HEK293 (cell line): Measurements from ENCODE around the gene GRID2.

Experiments used
- CTCF ChIA-PET: fragments of 350-600 bp; formaldehyde crosslinking; extraction: SDS; loops from one replicate; lab custom pipeline; 2021; ENCODE audit warnings: antibody characterized with exemption; lab: Yijun Ruan, JAX
- POLR2A ChIA-PET: fragments of 300-600 bp; formaldehyde crosslinking; extraction: SDS; loops from one replicate; lab custom pipeline; 2020; ENCODE audit warnings: antibody characterized with exemption, inconsistent platforms; lab: Yijun Ruan, JAX
- H3K27ac ChIP-seq: fragments of 200-500 bp; sonication (Bioruptor generic); 2 replicates; pipeline ENCODE4 v1.5.1; 2014; ENCODE audit warnings: low read depth, low read length, control low read depth, inconsistent platforms; ENCODE audit errors: extremely low read depth
- H3K36me3 ChIP-seq, 2 experiments: fragments of 200-500 bp in 1 of 2; sonication (Bioruptor generic) in 1 of 2; 1 replicate in 1 of 2; 2 replicates in 1 of 2; pipeline ENCODE4 v1.5.1; 2014 to 2017; ENCODE audit warnings: inconsistent platforms in 2 of 2, low read length in 2 of 2; ENCODE audit not compliant: control insufficient read depth in 2 of 2, insufficient read depth in 1 of 2
- H3K4me1 ChIP-seq: fragments of 200-500 bp; sonication (Bioruptor generic); 2 replicates; pipeline ENCODE4 v1.5.1; 2014; ENCODE audit warnings: mild to moderate bottlenecking, low read length, inconsistent platforms; ENCODE audit not compliant: control insufficient read depth, insufficient read depth
- H3K4me3 ChIP-seq: 2 replicates; pipeline ENCODE4 v1.5.1; 2011; ENCODE audit warnings: low read depth, mild to moderate bottlenecking, control low read depth, low read length, moderate library complexity
- H3K9me3 ChIP-seq: fragments of 200-500 bp; sonication (Bioruptor generic); 2 replicates; pipeline ENCODE4 v1.5.1; 2014; ENCODE audit warnings: low read depth, low read length, inconsistent platforms; ENCODE audit not compliant: control insufficient read depth, insufficient read depth
- KLF1 ChIP-seq: fragments of 450-650 bp; formaldehyde crosslinking; IDR thresholded peaks from 2 replicates; pipeline ENCODE4 v1.5.1; 2016; ENCODE audit warnings: missing biosample characterization, missing genetic modification characterization
- OVOL3 ChIP-seq: fragments of 450-650 bp; formaldehyde crosslinking; IDR thresholded peaks from 2 replicates; pipeline ENCODE4 v1.5.1; 2016; ENCODE audit warnings: missing biosample characterization, missing genetic modification characterization
- SP7 ChIP-seq: fragments of 450-650 bp; formaldehyde crosslinking; IDR thresholded peaks from 2 replicates; pipeline ENCODE4 v1.5.1; 2016; ENCODE audit warnings: missing biosample characterization, missing genetic modification characterization
- WT1 ChIP-seq: fragments of 450-650 bp; formaldehyde crosslinking; IDR thresholded peaks from 2 replicates; pipeline ENCODE4 v1.5.1; 2016; ENCODE audit warnings: missing biosample characterization, missing genetic modification characterization
- ZBTB21 ChIP-seq: fragments of 450-650 bp; formaldehyde crosslinking; IDR thresholded peaks from 2 replicates; pipeline ENCODE4 v1.5.1; 2017; ENCODE audit warnings: missing biosample characterization, missing genetic modification characterization
- ZNF140 ChIP-seq: fragments of 450-650 bp; formaldehyde crosslinking; IDR thresholded peaks from 2 replicates; pipeline ENCODE4 v1.5.1; 2016; ENCODE audit warnings: missing biosample characterization, missing genetic modification characterization
- ZNF155 ChIP-seq: fragments of 450-650 bp; formaldehyde crosslinking; IDR thresholded peaks from 2 replicates; pipeline ENCODE4 v1.5.1; 2016; ENCODE audit warnings: missing biosample characterization, missing genetic modification characterization
- ZNF175 ChIP-seq: fragments of 450-650 bp; formaldehyde crosslinking; IDR thresholded peaks from 2 replicates; pipeline ENCODE4 v1.5.1; 2016; ENCODE audit warnings: missing biosample characterization, missing genetic modification characterization
- ZNF211 ChIP-seq: fragments of 450-650 bp; formaldehyde crosslinking; IDR thresholded peaks from 2 replicates; pipeline ENCODE4 v1.5.1; 2016; ENCODE audit warnings: low read depth, missing biosample characterization, missing genetic modification characterization
- ZNF214 ChIP-seq: fragments of 450-650 bp; formaldehyde crosslinking; IDR thresholded peaks from 2 replicates; pipeline ENCODE4 v1.5.1; 2017; ENCODE audit warnings: missing biosample characterization, mild to moderate bottlenecking, missing genetic modification characterization, borderline replicate concordance
- ZNF223 ChIP-seq: fragments of 450-650 bp; formaldehyde crosslinking; IDR thresholded peaks from 2 replicates; pipeline ENCODE4 v1.5.1; 2016; ENCODE audit warnings: missing biosample characterization, missing genetic modification characterization
- ZNF24 ChIP-seq: fragments of 450-650 bp; formaldehyde crosslinking; IDR thresholded peaks from 2 replicates; pipeline ENCODE4 v1.5.1; 2016; ENCODE audit warnings: missing biosample characterization, missing genetic modification characterization
- ZNF354C ChIP-seq: fragments of 450-650 bp; formaldehyde crosslinking; IDR thresholded peaks from 2 replicates; pipeline ENCODE4 v1.5.1; 2016; ENCODE audit warnings: missing biosample characterization, missing genetic modification characterization, low read depth, borderline replicate concordance
- ZNF37A ChIP-seq: fragments of 450-650 bp; IDR thresholded peaks from 2 replicates; pipeline ENCODE4 v1.5.1; 2018; ENCODE audit warnings: missing biosample characterization, missing genetic modification characterization
- ZNF423 ChIP-seq: fragments of 450-650 bp; formaldehyde crosslinking; IDR thresholded peaks from 2 replicates; pipeline ENCODE4 v1.5.1; 2016; ENCODE audit warnings: missing biosample characterization, missing genetic modification characterization
- ZNF521 ChIP-seq: fragments of 450-650 bp; formaldehyde crosslinking; IDR thresholded peaks from 2 replicates; pipeline ENCODE4 v1.5.1; 2017; ENCODE audit warnings: missing biosample characterization, mild to moderate bottlenecking, missing genetic modification characterization
- ZNF747 ChIP-seq: fragments of 450-650 bp; formaldehyde crosslinking; IDR thresholded peaks from 2 replicates; pipeline ENCODE4 v1.5.1; 2016; ENCODE audit warnings: missing biosample characterization, missing genetic modification characterization
- ZNF768 ChIP-seq: fragments of 450-650 bp; formaldehyde crosslinking; IDR thresholded peaks from 2 replicates; pipeline ENCODE4 v1.5.1; 2018; ENCODE audit warnings: missing biosample characterization, mild to moderate bottlenecking, missing genetic modification characterization
- ZNF785 ChIP-seq: fragments of 450-650 bp; formaldehyde crosslinking; IDR thresholded peaks from 2 replicates; pipeline ENCODE4 v1.5.1; 2016; ENCODE audit warnings: missing biosample characterization, missing genetic modification characterization
- ZNF792 ChIP-seq: fragments of 450-650 bp; formaldehyde crosslinking; IDR thresholded peaks from 2 replicates; pipeline ENCODE4 v1.5.1; 2016; ENCODE audit warnings: missing biosample characterization, missing genetic modification characterization
- ZNF830 ChIP-seq: fragments of 450-650 bp; IDR thresholded peaks from 2 replicates; pipeline ENCODE4 v1.5.0; 2018; ENCODE audit warnings: missing biosample characterization, missing genetic modification characterization, low read depth, mild to moderate bottlenecking, moderate library complexity
- TF ChIP-seq, protein P1 (sequence below): sonication (generic); formaldehyde crosslinking; IDR thresholded peaks from 2 replicates; pipeline ENCODE4 v1.8.1; 2022; ENCODE audit warnings: mild to moderate bottlenecking, moderate library complexity, missing genetic modification reagents
- TF ChIP-seq, protein P2 (sequence below): fragments of 450-650 bp; formaldehyde crosslinking; IDR thresholded peaks from 2 replicates; pipeline ENCODE4 v1.5.1; 2017; ENCODE audit warnings: missing biosample characterization, missing genetic modification characterization
- TF ChIP-seq, protein P3 (sequence below): fragments of 450-650 bp; formaldehyde crosslinking; IDR thresholded peaks from 2 replicates; pipeline ENCODE4 v1.5.1; 2016; ENCODE audit warnings: missing biosample characterization, missing genetic modification characterization
- TF ChIP-seq, protein P4 (sequence below): fragments of 450-650 bp; formaldehyde crosslinking; IDR thresholded peaks from 2 replicates; pipeline ENCODE4 v1.5.1; 2017; ENCODE audit warnings: missing biosample characterization, missing genetic modification characterization
- TF ChIP-seq, protein P5 (sequence below): fragments of 450-650 bp; formaldehyde crosslinking; IDR thresholded peaks from 2 replicates; pipeline ENCODE4 v1.5.1; 2016; ENCODE audit warnings: missing biosample characterization, missing genetic modification characterization, borderline replicate concordance
- TF ChIP-seq, protein P6 (sequence below): fragments of 450-650 bp; formaldehyde crosslinking; IDR thresholded peaks from 2 replicates; pipeline ENCODE4 v1.5.1; 2016; ENCODE audit warnings: missing biosample characterization, missing genetic modification characterization

The GRID2 gene

DNA sequence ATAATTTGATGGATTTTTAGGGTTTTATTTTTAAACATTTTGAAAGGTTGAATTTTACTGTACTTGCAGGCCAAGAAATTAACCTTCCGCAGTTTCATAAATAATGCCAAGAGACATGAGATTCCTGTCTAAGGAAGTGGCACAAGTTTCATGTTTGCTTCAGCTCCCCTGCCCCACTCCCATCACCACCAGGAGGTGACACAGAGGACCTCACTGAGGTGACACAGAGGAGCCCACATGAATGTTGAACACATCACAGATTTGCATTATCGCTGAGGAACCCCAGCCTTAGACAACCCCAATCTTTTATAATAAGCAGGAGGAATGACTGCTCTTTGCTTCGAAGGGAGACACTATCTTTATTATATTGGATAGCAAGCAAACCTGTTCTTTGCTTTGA lies 1033.4 kb downstream of the GRID2 start:
- Histone ChIP-seq H3K4me1 (no peaks in the 10 kb centered on the region), H3K36me3 (no peaks in the 10 kb centered on the region), H3K4me3 (no peak overlapping the region), H3K9me3 (no peaks in the 10 kb centered on the region), H3K27ac (no peak overlapping the region)
- ChIA-PET POLR2A (no interaction called here), CTCF (no interaction called here)
- TF ChIP-seq ZNF214 (tag by site-specific recombination) (no peak), ZNF37A (tag by site-specific recombination) (no peak), ZNF747 (tag by site-specific recombination) (no peak), ZNF140 (tag by site-specific recombination) (no peak), ZNF24 (tag by site-specific recombination) (no peak), ZNF792 (tag by site-specific recombination) (no peak), ZNF175 (tag by site-specific recombination) (no peak), SP7 (tag by site-specific recombination) (no peak), ZNF785 (tag by site-specific recombination) (no peak), WT1 (tag by site-specific recombination) (no peak), ZNF211 (tag by site-specific recombination) (no peak), ZNF155 (tag by site-specific recombination) (no peak), ZNF521 (tag by site-specific recombination) (no peak)
- TF ChIP-seq, protein P1, sequence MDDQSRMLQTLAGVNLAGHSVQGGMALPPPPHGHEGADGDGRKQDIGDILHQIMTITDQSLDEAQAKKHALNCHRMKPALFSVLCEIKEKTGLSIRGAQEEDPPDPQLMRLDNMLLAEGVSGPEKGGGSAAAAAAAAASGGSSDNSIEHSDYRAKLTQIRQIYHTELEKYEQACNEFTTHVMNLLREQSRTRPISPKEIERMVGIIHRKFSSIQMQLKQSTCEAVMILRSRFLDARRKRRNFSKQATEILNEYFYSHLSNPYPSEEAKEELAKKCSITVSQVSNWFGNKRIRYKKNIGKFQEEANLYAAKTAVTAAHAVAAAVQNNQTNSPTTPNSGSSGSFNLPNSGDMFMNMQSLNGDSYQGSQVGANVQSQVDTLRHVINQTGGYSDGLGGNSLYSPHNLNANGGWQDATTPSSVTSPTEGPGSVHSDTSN (CRISPR knock-in tag): no peak
- TF ChIP-seq, protein P2, sequence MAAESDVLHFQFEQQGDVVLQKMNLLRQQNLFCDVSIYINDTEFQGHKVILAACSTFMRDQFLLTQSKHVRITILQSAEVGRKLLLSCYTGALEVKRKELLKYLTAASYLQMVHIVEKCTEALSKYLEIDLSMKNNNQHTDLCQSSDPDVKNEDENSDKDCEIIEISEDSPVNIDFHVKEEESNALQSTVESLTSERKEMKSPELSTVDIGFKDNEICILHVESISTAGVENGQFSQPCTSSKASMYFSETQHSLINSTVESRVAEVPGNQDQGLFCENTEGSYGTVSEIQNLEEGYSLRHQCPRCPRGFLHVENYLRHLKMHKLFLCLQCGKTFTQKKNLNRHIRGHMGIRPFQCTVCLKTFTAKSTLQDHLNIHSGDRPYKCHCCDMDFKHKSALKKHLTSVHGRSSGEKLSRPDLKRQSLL (tag by site-specific recombination): no peak

DNA sequence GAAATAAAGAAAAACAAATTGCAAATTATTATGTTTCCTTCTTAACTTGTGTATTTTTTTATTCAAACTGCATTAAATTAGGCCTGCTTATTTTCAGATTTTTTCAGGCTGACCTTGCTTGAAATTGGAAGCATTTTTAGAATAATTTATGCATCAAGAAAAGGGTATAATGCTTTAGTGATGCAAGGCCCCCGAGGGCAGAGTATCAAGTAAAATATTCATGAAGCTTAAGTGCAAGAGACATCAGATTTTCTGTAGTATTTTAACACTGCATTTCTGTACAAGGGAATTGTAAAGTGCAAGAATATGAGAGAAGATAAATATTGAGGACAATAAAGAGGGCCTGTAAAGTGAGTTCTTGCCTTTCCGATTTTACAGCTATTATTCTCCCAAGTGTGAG lies 1039.0 kb downstream of the GRID2 start:
- Histone ChIP-seq H3K4me3 (no peak overlapping the region), H3K9me3 (no peaks in the 10 kb centered on the region), H3K36me3 (no peaks in the 10 kb centered on the region), H3K4me1 (no peaks in the 10 kb centered on the region), H3K27ac (no peak overlapping the region)
- CTCF ChIA-PET: no interaction called here
- POLR2A ChIA-PET: no interaction called here
- no peak for TF ChIP-seq ZBTB21 (tag by site-specific recombination)
- TF ChIP-seq, protein P3, sequence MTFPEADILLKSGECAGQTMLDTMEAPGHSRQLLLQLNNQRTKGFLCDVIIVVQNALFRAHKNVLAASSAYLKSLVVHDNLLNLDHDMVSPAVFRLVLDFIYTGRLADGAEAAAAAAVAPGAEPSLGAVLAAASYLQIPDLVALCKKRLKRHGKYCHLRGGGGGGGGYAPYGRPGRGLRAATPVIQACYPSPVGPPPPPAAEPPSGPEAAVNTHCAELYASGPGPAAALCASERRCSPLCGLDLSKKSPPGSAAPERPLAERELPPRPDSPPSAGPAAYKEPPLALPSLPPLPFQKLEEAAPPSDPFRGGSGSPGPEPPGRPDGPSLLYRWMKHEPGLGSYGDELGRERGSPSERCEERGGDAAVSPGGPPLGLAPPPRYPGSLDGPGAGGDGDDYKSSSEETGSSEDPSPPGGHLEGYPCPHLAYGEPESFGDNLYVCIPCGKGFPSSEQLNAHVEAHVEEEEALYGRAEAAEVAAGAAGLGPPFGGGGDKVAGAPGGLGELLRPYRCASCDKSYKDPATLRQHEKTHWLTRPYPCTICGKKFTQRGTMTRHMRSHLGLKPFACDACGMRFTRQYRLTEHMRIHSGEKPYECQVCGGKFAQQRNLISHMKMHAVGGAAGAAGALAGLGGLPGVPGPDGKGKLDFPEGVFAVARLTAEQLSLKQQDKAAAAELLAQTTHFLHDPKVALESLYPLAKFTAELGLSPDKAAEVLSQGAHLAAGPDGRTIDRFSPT: no peak
- no peak for TF ChIP-seq ZNF223 (tag by site-specific recombination)
- TF ChIP-seq, protein P4, sequence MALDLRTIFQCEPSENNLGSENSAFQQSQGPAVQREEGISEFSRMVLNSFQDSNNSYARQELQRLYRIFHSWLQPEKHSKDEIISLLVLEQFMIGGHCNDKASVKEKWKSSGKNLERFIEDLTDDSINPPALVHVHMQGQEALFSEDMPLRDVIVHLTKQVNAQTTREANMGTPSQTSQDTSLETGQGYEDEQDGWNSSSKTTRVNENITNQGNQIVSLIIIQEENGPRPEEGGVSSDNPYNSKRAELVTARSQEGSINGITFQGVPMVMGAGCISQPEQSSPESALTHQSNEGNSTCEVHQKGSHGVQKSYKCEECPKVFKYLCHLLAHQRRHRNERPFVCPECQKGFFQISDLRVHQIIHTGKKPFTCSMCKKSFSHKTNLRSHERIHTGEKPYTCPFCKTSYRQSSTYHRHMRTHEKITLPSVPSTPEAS (tag by site-specific recombination): no peak
- TF ChIP-seq, protein P5, sequence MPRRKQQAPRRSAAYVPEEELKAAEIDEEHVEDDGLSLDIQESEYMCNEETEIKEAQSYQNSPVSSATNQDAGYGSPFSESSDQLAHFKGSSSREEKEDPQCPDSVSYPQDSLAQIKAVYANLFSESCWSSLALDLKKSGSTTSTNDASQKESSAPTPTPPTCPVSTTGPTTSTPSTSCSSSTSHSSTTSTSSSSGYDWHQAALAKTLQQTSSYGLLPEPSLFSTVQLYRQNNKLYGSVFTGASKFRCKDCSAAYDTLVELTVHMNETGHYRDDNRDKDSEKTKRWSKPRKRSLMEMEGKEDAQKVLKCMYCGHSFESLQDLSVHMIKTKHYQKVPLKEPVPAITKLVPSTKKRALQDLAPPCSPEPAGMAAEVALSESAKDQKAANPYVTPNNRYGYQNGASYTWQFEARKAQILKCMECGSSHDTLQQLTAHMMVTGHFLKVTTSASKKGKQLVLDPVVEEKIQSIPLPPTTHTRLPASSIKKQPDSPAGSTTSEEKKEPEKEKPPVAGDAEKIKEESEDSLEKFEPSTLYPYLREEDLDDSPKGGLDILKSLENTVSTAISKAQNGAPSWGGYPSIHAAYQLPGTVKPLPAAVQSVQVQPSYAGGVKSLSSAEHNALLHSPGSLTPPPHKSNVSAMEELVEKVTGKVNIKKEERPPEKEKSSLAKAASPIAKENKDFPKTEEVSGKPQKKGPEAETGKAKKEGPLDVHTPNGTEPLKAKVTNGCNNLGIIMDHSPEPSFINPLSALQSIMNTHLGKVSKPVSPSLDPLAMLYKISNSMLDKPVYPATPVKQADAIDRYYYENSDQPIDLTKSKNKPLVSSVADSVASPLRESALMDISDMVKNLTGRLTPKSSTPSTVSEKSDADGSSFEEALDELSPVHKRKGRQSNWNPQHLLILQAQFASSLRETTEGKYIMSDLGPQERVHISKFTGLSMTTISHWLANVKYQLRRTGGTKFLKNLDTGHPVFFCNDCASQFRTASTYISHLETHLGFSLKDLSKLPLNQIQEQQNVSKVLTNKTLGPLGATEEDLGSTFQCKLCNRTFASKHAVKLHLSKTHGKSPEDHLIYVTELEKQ: no peak
- TF ChIP-seq ZNF768: no peak
- no peak for TF ChIP-seq ZNF423
- no peak for TF ChIP-seq OVOL3 (tag by site-specific recombination)
- no peak for TF ChIP-seq ZNF354C (tag by site-specific recombination)
- no peak for TF ChIP-seq KLF1 (tag by site-specific recombination)
- TF ChIP-seq ZNF830 (tag by site-specific recombination): no peak
- TF ChIP-seq, protein P6, sequence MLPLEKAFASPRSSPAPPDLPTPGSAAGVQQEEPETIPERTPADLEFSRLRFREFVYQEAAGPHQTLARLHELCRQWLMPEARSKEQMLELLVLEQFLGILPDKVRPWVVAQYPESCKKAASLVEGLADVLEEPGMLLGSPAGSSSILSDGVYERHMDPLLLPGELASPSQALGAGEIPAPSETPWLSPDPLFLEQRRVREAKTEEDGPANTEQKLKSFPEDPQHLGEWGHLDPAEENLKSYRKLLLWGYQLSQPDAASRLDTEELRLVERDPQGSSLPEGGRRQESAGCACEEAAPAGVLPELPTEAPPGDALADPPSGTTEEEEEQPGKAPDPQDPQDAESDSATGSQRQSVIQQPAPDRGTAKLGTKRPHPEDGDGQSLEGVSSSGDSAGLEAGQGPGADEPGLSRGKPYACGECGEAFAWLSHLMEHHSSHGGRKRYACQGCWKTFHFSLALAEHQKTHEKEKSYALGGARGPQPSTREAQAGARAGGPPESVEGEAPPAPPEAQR: no peak
